Stimulated activated CD8-positive, alpha-beta memory T cell treated with anti-CD3 and anti-CD28 coated beads, Interleukin-12 subunit alpha, Interleukin-12 subunit beta, amount 100 ng/mL, for 1 hour (primary cell): Measurements from ENCODE around the gene DGKG.

Experiments used
- DNase-seq: peaks from one replicate; pipeline ENCODE4 v3.0.0-alpha.2; 2020; ENCODE audit warnings: low read depth

Gene DGKG

GRCh38 chr3:186318135-186318534, 43.9 kb downstream of the DGKG start:
- no peak for DNase-seq

GRCh38 chr3:186317478-186317877, 44.6 kb downstream of the DGKG start:
- DNase-seq = no peak

GRCh38 chr3:186316666-186317260, 45.3 kb downstream of the DGKG start:
- DNase-seq = no peak

- DNase-seq = no peak
Measured at GRCh38 chr3:186315581-186316354, 46.3 kb downstream of the DGKG start.

- no peak for DNase-seq
Measured at GRCh38 chr3:186314896-186315295, 47.1 kb downstream of the DGKG start.

GRCh38 chr3:186311441-186311840, 50.6 kb downstream of the DGKG start:
- no peak for DNase-seq

- no peak for DNase-seq
Measured at GRCh38 chr3:186308549-186308948, 53.5 kb downstream of the DGKG start.

GRCh38 chr3:186307594-186308221, 54.3 kb downstream of the DGKG start:
- DNase-seq = no peak

GRCh38 chr3:186305286-186305685, 56.7 kb downstream of the DGKG start:
- DNase-seq = no peak

- DNase-seq = no peak
Measured at GRCh38 chr3:186303965-186304364, 58.1 kb downstream of the DGKG start.

GRCh38 chr3:186299327-186299726, 62.7 kb downstream of the DGKG start:
- no peak for DNase-seq

- DNase-seq = no peak
Measured at GRCh38 chr3:186298876-186299275, 63.2 kb downstream of the DGKG start.

- DNase-seq = no peak
Measured at GRCh38 chr3:186290796-186291195, 71.2 kb downstream of the DGKG start.

- DNase-seq = no peak
Measured at GRCh38 chr3:186287711-186288110, 74.3 kb downstream of the DGKG start.

- DNase-seq = no peak
Measured at GRCh38 chr3:186286114-186286513, 75.9 kb downstream of the DGKG start.

GRCh38 chr3:186284661-186285060, 77.4 kb downstream of the DGKG start:
- DNase-seq = no peak

GRCh38 chr3:186284349-186284652, 77.7 kb downstream of the DGKG start:
- no peak for DNase-seq

GRCh38 chr3:186283651-186284348, 78.2 kb downstream of the DGKG start:
- no peak for DNase-seq

GRCh38 chr3:186283096-186283495, 78.9 kb downstream of the DGKG start:
- DNase-seq = no peak

GRCh38 chr3:186281176-186281575, 80.9 kb downstream of the DGKG start:
- DNase-seq = no peak

- no peak for DNase-seq
Measured at GRCh38 chr3:186280737-186281136, 81.3 kb downstream of the DGKG start.

- DNase-seq = no peak
Measured at GRCh38 chr3:186277268-186277909, 84.6 kb downstream of the DGKG start.
